Occipital lobe (tissue), 2 donors: ENCODE results near the gene RASGEF1C. TPM values are rescaled to one million over a fixed set of nuclear protein-coding genes. Genes with fewer than 3 reads are reported as not detected.
"Not testable (repeated sequence)": the region's sequence is repeated elsewhere in the genome, so short reads cannot be mapped to it uniquely, and the experiment has no call there.

Experiments used
- DNase-seq: peaks from one replicate; lab custom pipeline; 2025; lab: John Stamatoyannopoulos, UW
- total RNA-seq: library from RNA; depleted of rRNA; stranded (reverse); fragments of >200 nt; gene quantifications from one replicate; pipeline ENCODE4 v1.2.3, GENCODE V29; 2014

The RASGEF1C gene
- total RNA-seq, 1 donor from 2014 or later: 12.8 TPM

DNA sequence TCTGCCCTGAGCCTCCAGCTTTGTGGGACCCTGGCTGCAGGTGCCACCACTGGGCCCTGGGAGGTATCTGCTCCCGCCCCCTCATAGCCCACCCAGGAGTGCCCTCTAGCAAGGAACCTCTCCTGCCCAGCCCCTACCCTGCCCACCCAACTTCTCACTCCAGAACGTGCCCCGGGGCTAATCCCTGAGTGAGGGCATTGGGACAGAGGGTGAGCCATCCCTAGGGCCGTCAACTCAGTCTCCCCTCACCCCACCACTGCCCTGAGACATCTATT lies 2.7 kb upstream of the RASGEF1C start:
- no peak for DNase-seq

DNA sequence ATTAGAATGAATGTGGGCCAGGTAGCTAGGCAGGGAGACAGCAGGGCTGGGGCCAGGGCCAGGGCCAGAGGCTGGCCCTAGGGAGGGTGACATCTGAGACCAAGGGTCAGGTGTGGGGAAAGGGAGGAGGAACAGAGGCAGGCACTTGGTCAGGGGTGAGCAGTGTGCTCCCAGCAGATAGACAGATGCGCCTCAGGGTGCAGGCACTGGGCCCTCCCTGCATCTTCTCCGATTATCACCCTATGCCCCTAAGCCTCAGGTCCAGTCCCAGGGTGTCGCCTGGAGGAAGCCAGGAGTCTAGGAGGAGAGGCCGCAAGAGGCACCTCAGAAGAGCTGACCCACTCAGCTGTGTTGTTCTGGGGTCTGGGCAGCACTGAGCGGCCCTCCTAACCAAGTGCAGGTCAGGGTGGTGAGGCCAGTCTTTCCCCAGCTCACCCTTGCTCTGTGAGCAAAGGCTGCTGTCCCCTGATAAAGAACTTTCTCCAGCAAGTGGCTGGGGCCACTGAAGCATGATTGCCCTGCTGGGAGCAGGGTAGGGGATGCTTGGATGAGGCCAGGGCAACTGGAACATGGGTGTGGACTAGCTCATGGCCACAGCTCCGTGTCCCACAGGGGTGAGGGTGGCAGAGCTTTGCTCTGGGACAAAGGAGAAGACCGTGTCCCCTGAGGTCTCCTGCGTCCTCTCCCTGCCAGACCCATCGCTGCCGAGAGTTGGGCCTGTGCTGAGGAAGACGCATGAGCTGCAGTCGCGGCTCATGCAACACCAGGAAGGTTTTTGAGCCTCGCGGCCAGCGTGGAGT lies 2.1 kb upstream of the RASGEF1C start:
- no peak for DNase-seq

DNA sequence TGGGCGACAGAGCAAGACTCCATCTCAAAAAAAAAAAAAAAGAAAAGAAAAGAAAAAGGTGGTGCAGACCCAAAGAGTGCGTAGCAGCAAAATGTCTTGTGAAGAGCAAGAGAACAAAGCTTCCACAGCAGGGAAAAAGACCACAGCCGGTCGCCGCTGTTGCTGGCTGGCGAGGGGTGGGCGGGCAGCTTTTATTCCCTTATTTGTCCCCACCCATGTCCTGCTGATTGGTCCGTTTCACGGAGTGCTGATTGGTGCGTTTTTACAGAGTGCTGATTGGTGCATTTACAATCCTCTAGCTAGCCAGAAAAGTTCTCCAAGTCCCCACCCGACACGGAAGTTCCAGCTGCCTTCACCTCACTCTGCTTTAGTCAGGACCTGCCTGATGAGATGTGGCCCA lies 1.1 kb upstream of the RASGEF1C start:
- not testable (repeated sequence) for DNase-seq

DNA sequence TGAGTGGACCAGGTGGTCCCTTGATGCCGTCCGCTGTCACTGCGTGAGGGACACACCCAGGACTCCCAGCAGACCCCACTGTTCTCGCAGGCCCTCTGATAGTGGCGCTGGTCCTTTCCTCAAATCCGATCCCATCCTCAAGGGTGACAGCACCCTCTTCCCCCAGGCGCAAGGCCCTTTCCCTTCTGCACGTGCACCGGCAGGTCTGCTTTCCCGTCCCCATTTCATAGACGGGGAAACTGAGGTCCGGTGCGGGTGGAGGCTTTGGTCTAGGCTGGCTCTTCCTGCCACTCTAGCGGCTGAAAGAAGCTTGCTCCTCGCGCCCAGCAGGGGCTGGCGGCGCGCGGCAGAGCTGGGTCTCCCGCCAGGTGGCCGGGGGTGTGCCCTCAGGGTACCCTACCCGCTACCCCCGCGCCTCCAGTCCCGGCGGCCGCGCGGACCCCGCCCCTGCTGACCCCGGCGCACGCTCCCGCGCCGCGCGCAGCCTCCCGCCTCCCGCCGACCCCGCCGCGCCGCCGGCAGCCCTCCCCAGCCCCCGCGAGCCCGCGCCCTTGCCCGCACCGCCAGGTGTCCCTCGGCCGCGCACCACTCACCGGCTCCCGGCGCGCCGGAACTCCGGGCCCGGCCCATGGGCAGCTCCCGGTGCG lies 453 bp downstream of the RASGEF1C start:
- DNase-seq: no peak

DNA sequence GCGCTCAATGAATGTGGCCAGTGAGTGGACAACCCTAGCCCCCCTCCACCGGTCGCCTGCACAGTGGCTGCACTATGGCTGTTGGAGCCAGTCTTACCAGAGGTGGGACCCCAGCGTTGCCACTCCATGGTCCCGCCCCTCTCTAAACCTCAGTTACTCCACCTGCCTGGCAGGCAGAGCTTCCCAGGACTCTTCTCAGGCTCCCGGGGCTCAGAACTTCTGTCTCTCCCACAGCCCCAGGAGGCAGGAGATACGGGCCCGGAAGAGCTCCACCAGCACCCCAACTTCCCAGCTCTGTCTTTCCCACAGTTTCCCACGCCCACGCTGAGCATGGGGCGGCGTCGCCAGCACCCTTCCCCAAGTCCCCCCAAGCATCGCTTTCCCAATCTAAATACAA lies 975 bp downstream of the RASGEF1C start:
- no peak for DNase-seq

DNA sequence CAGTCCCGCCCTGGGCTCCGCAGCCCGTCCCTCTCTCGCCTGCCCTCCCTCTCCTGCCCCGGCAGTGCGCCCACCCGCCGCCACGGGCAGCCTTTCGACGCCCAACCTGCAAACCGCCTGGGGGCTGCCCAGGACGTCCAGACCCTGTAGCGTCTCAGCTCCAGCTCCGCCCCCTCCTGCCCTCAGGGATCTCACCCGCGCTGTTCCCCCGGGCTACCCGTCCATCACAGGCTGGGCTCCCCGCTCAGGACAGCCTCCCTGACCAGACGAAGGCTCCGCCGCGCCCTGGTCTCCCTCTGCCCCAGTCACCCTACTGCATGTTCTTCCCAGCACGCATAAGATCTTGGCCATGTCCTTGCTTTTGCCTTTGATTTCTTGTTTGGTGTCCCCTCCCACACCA lies 1.4 kb downstream of the RASGEF1C start:
- DNase-seq: no peak

DNA sequence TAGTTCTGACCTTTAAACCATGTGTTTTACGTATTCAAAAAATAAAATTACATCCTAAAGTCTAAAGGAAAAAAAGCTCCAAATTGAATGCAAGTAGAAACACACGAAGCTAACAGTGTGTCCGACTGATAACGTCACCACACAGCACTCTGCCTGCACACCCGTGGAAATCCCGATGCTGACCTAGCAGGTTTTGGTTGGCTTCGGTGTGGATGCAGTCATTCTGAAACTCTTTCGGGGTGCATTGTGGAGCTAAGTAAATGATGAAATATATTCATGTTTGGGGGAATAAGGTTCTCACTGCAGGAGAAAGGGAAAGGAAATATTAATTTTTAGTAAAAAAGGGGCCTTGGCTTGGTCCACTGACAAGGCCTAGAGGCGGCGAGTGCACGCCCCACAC lies 2.0 kb downstream of the RASGEF1C start:
- no peak for DNase-seq

DNA sequence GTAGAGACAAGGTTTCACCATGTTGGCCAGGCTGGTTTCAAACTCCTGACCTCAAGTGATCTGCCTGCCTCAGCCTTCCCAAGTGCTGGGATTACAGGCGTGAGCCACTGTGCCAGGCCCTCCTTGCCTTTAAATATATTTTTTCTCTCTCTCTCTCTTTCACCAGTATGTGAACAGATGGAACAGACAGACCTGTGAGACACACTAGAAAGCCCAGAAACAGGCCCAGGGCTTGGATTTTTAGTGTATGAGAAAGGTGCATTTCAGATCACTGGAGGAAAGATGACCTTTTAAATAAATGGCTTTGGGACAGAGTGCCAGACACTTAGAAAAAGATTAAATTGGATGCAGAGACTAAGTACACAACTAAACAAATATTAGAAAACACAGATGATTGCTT lies 3.1 kb downstream of the RASGEF1C start:
- no peak for DNase-seq

DNA sequence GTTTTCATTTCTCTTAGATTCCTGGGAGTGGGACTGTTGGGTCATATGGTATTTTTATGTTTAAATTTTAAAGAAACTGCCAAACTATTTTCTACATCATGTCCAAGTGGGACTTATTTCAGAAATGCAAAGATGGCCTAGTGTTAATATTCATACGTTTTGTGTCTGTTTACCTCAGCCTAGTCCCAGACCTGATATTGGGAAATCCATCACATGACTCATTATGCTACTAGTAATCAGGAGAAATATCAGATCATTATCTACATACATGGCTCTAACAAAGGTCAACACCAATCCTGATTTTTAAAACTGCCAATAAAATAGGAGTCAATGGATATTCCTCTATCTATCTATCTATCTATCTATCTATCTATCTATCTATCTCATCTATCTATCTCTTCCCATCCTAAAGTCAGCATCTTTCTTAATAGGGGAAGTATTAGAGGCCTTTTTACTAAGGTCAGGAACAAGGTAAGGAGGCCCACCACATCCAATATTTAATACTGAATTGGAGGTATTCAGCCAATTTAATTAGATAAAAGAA lies 4.7 kb downstream of the RASGEF1C start:
- no peak for DNase-seq

DNA sequence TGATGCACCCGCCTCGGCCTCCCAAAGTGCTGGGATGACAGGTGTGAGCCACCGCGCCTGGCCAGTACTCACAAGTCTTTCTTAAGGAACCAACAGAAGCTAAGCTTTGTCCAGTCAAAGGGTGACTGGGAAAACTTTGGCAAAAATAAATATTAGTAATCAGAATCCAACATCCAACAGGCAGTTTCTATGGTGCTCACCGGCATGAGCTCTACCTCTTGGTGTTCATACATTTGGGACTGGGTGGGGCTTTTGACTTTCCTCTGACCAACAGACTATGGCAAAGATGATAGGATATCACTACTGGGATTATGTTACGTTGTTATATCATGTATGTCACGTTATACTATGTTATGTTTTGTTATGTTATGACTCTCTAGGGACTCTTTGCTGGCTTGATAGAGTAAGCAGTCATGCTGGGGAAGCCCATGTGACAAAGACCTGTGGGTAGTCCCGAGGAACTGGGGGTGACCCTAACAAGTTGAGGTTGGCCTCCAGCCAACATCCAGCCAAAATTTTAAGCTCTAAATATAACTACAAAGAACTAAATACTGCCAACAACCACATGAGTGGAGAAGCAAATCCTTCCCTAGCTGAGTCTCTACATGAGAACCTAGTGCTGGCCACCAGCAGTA lies 6.0 kb downstream of the RASGEF1C start:
- DNase-seq: no peak

DNA sequence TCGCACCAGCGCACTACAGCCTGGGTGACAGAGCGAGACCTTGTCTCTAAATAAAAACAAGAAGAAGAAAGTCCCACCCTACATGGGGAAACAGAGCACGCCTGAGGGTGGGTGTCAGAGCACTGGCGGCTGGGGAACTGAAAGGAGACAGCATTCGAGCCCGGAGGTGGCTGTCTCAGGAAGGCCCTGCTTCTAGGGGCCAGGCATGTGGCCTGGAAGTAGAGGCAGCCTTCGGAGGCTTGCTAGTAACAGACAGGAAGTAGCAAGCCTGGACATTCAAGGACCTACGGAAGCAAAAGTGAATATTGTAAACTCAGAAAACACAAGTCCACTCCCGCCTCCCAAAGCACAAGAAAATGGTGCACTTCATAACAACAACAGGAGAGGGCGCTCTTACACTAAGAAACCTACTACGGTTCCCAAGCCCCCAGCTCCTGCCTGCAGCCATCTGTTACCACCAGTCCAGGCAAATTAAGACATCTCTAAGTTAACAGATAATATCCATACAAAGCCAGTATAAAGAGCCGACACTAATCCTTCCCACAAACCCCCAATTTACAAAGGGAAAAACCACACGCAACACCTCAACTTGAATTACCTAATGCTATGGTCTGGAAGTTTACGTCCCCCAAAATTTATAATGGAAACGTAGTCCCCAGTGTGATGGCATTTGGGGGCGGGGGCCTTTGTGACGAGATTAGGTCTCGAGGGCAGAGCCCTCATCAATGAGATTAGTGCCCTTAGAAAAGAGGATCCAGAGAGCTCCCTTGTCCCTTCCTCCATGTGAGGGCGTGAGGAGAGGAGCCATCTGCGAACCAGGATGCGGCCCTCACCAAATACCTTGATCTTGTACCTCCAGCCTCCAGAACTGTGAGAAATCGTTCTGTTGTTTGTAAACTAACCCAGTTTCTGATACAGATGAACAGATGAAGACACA lies 7.7 kb downstream of the RASGEF1C start:
- DNase-seq: no peak

DNA sequence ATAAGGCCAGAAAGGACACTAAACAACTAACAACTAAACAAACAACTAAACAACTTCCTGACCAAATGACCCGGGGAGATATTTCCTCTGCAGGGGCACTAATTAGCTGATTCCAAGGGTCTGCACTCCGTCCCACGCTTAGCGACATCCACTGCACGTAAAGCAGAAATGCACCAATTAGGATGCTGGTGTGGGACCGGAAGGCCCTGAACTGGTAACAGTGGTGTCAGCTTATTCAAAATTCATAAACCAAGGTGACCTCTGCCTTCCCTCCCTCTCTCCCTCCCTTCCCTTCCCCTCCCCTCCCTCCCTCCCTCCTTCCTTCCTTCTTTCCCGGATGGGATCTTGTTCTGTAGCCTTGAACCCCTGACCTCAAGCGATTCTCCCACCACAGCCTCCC lies 9.6 kb downstream of the RASGEF1C start:
- no peak for DNase-seq

DNA sequence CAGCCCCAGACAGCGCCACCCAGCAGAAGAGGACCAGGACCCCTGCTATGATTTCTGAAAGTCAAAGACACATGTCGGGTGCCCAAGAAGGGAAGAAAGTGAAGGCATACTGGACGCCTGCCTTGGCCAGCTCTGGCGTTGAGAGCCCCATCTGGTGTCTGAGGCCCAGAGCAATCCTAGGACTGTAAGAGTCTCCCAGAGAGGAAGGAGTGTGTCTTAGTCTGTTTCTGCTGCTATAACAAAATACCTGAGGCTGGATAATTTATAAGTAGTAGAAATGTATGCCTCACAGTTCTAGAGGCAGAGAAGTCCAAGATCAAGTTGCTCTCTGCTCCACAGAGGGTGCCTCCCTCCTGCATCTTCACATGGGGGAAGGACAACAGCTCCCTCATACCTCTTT lies 10.8 kb downstream of the RASGEF1C start:
- DNase-seq: no peak

DNA sequence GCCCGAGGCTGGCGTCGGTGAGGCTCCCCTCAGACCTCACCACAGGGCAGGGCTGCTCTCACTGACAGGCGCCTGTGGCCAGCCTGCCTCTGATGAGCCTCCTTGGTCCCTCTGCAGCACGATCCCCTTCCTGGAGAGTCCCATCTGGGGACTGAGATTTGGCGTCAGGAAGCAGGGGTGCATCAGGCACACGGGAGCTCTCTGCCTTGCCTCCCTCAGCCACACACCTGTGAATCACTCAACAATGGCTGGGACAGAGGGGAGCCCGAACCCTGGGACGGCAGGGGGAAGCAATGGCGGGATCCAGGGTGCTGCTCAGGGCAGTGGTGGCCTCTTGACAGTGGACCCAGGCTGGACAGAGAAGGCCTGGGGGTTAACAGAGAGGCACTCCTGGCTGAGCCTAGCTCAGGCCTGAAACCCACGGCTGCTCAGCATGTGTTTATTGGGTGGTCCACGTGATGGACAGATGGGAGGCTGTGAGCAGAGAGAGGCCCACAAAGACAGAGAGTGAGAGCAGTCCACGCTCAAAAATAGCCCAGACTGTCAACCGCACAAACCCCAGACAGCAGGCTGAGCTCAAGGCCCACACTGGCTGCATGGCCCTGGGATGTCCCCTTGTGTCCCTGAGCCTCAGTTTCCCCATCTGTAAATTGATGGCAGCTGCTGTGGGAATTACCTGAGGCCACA lies 11.9 kb downstream of the RASGEF1C start:
- no peak for DNase-seq

DNA sequence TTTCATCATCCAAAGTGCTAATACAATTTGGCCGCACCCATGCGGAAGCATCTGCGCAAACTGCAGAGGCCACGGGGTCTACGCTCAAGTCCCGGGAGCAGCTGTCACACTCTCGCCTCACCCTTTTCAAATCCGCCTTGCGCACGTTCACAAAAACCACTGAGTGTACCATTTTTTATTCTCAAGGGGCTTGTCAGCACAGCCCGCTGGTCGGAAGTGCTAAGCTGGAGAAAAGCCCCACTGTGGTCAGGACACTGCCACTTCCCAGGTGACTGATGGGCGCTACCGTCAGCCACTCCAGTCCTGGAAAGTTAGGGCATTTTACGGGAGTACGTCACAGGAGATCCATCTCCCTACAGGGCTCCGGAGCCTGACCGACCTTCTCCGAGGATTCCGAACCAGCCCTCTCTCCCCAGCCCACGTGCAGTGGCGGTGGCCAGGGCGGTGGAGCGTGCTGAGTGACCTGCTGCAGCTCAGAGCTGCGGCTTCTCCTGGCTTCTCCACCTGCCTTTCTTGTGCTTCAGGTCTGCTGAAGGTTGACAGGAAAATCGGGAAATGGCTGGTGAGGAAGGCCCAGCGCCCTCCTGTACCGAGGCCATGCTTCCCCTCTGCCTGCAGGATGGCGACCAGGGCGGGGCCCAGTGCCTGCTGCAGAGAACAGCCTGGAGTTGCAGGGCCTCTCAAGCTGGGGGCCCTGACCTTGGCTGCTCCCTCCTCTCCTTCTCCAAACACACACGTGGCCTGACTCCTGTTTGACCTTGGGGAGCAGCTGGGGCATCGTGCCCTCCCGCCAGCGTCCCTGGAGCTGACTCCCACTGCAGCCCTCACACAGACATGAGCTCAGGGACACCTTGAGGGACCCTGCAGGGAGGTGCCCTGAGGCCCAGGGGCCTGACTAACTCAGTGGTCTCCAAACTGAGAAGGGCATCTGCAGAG lies 14.3 kb downstream of the RASGEF1C start:
- DNase-seq: no peak

DNA sequence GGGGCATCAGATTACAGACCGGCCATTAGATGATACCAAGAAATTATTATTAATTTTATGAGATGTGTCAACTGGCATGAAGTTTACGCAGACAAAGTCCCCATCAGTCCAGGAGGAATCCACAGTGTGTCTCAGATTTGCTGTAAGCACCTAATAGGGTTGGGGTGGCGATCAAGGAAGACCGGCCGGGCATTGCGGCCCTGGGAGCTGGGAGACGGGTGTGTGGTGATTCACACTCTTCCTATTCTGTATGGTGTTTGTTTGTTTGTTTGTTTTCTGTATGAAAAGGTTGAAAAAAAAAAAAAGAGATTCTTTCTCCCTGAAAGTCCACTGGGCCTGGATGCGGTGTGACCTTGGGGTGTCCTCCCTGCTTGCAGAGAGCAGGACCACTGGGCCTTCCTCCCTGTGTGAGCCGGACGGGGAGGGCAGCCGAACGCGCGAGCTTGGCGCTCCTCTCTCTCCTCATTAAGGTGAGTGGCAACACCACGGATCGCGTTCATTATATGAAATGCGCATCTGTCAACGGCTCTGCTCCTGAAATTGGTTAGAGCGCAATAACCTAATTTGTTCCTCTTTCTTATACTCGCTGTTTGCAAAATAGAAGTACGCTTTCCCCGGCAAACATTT lies 15.1 kb downstream of the RASGEF1C start:
- DNase-seq: no peak

DNA sequence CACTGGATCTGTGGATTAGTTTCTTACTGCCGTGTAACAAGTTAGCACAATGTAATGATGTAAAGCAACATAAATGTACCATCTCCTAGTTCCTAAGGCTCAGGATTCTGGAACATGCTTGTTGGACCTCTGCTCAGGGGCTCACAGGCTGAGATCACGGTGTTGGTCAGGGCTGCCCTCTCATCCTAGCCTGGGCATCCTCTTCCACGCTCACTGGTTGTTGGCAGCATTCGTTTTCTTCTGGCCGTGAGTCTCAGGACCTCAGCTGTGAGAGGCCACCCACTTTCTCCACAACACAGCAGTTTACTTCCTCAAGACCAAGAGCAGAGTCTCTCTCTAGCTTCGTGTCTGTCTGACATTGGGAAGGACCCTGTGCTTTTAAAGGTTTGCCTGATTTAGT lies 17.3 kb downstream of the RASGEF1C start:
- DNase-seq: no peak

DNA sequence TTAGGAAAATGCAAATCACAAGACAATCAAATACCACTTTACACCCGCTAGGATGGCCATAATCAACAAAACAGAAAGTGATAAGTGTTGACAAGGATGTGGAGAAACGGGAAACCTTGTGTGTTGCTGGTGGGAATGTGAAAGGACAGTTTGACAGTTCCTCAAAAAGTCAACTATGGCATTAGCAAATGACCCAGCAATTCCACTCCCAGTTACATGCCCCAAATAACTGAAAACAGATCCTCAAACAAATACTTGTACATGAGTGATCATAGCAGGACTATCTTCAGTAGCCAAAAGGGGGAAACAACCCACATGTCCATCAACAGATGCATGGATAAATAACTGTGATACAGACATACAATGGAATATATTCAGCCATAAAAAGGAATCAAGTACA lies 21.2 kb downstream of the RASGEF1C start:
- DNase-seq: no peak

DNA sequence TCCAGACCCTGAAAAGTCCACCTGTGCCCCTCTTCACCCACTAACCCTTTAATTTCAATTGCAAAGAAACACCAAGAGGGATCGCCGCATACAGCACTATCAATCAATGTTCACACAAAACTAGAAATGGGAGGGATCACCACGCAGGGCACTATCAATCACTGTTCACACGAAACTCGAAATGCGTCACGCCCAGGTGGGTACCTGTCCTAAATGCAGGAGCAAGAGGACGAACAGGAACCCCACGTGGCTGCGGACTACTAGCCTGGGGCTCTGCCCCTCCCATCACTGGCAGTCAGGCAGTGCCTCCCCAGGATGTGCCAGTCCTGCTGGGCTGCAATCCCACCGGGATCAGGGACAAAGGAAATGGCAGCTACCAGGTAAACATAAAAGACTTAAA lies 28.2 kb downstream of the RASGEF1C start:
- DNase-seq: no peak
